Measurements from ENCODE around the gene KATNIP. TPM values are rescaled to one million over a fixed set of nuclear protein-coding genes. Genes with fewer than 3 reads are reported as not detected.

KATNIP gene
- total RNA-seq, 6 donors from 2014 or later = 19.9 to 79.6 (median 38.6) TPM

DNA sequence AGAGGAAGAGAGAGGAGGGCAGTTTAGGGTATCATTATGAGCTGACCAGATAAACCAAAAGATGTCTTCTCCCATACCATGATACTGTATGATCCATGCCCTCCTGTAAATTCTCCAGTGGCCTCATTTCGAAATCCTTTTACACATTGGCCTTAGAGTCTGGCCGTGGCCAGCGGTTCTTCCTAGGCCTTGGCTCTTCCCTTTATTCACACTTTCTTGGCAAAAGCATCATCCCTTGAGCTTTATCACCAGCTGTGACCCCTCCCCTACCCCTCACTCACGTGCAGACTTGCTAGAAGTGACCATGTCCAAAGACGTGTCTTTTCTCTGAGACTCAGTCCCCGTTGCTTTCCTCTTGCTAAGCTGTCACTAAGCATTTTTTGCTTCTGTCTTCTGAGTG lies 22.8 kb downstream of the KATNIP start:
- no peaks in the 10 kb centered on the region for H3K9me3 ChIP-seq
- peaks cover 0 to 14% (median 4%) of the 10 kb centered on the region in 4 donors for H3K36me3 ChIP-seq
- TF ChIP-seq CTCF (IDR thresholded peaks at IDR 0.05) (no peak), POLR2AphosphoS5 (IDR thresholded peaks at IDR 0.05) (no peak), POLR2A (IDR thresholded peaks at IDR 0.05) (no peak), EP300 (IDR thresholded peaks at IDR 0.05) (no peak)
- H3K27ac ChIP-seq = no peak overlapping the region
- WGBS, 2 donors = 84 to 86% methylated on average over 6 of the region's 6 CpGs
- ATAC-seq (ENCODE audit: low FRiP score in 2 of 2) = peak in 1 of 2 donors; percentile 41
- no peak overlapping the region for H3K4me3 ChIP-seq
- H3K27me3 ChIP-seq = no peaks in the 10 kb centered on the region
- no peak for DNase-seq
- H3K4me1 ChIP-seq = no peaks in the 10 kb centered on the region

- H3K9me3 ChIP-seq = no peaks in the 10 kb centered on the region
- H3K27me3 ChIP-seq = no peaks in the 10 kb centered on the region
- ATAC-seq (ENCODE audit: low FRiP score in 2 of 2) (no peak), DNase-seq (no peak)
- no peak overlapping the region for H3K4me3 ChIP-seq
- 78 to 85% methylated on average over 5 of the region's 5 CpGs for WGBS, 2 donors
- no peak overlapping the region for H3K27ac ChIP-seq
- no peaks in the 10 kb centered on the region for H3K4me1 ChIP-seq
- no peak for TF ChIP-seq POLR2AphosphoS5 (IDR thresholded peaks at IDR 0.05)
- no peak for TF ChIP-seq POLR2A (IDR thresholded peaks at IDR 0.05)
- TF ChIP-seq EP300 (IDR thresholded peaks at IDR 0.05) = no peak
- no peak for TF ChIP-seq CTCF (IDR thresholded peaks at IDR 0.05)
- peaks cover 0 to 14% (median 4%) of the 10 kb centered on the region in 4 donors for H3K36me3 ChIP-seq
Observed at GRCh38 chr16:27576729-27577128, 26.8 kb downstream of the KATNIP start.

GRCh38 chr16:27579087-27579980 lies 29.4 kb downstream of the KATNIP start:
- WGBS, 2 donors = 71 to 72% methylated on average over 4 of the region's 4 CpGs
- Histone ChIP-seq H3K4me3 (no peak overlapping the region), H3K36me3 (peaks cover 0 to 14% (median 4%) of the 10 kb centered on the region in 4 donors), H3K27me3 (no peaks in the 10 kb centered on the region), H3K9me3 (no peaks in the 10 kb centered on the region), H3K4me1 (no peaks in the 10 kb centered on the region), H3K27ac (no peak overlapping the region)
- TF ChIP-seq CTCF (IDR thresholded peaks at IDR 0.05) = no peak
- TF ChIP-seq POLR2AphosphoS5 (IDR thresholded peaks at IDR 0.05) = no peak
- TF ChIP-seq POLR2A (IDR thresholded peaks at IDR 0.05) = no peak
- no peak for TF ChIP-seq EP300 (IDR thresholded peaks at IDR 0.05)
- DNase-seq (no peak), ATAC-seq (ENCODE audit: low FRiP score in 2 of 2) (no peak)

DNA sequence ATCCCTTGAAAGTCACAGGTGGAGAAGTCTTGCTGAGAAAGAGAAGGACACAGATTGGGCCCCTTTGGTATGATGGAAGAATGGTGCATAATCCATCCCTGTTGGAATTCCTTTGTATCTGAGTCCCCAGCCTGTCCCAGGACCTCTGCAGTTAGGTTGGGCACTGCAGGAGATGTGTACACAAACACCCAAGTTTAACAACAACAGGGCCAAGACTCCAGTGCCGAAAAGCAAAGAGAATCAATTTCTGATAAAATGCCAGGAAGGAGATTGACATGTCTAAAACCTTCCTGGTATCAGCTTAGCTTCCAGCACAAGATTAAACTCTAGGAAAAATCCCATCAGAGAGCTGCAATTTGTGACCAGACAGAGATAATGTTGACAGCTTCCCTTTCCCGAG lies 32.9 kb downstream of the KATNIP start:
- 42 to 59% methylated on average over 2 of the region's 2 CpGs for WGBS, 2 donors
- Histone ChIP-seq H3K4me1 (no peaks in the 10 kb centered on the region), H3K27me3 (no peaks in the 10 kb centered on the region), H3K27ac (no peak overlapping the region), H3K4me3 (no peak overlapping the region), H3K36me3 (no peaks in the 10 kb centered on the region), H3K9me3 (no peaks in the 10 kb centered on the region)
- DNase-seq (no peak), ATAC-seq (ENCODE audit: low FRiP score in 2 of 2) (no peak)
- no peak for TF ChIP-seq EP300 (IDR thresholded peaks at IDR 0.05)
- no peak for TF ChIP-seq POLR2AphosphoS5 (IDR thresholded peaks at IDR 0.05)
- TF ChIP-seq POLR2A (IDR thresholded peaks at IDR 0.05) = no peak
- no peak for TF ChIP-seq CTCF (IDR thresholded peaks at IDR 0.05)

Data from upper lobe of left lung (tissue), 6 donors.